HG03571 (cell line): ENCODE data around the gene LBH.

ENCODE experiments used
- ATAC-seq: cut with Tn5 transposase; IDR thresholded peaks from one replicate; pipeline ENCODE4 v1.9.1; 2021; ENCODE audit not compliant: unreplicated experiment

Gene LBH

GRCh38 chr2:30300456-30301221, 69.3 kb downstream of the LBH start:
- no peak for ATAC-seq

GRCh38 chr2:30301551-30301950, 70.2 kb downstream of the LBH start:
- no peak for ATAC-seq

GRCh38 chr2:30302566-30302965, 71.2 kb downstream of the LBH start:
- ATAC-seq, result no peak

- ATAC-seq, result no peak
Observed at GRCh38 chr2:30303095-30303494, 71.8 kb downstream of the LBH start.

- no peak for ATAC-seq
Observed at GRCh38 chr2:30305235-30305634, 73.9 kb downstream of the LBH start.

GRCh38 chr2:30306522-30306921, 75.2 kb downstream of the LBH start:
- no peak for ATAC-seq

GRCh38 chr2:30308280-30308679, 76.9 kb downstream of the LBH start:
- no peak for ATAC-seq
